ENCODE data around the gene GALNT17.

DNA sequence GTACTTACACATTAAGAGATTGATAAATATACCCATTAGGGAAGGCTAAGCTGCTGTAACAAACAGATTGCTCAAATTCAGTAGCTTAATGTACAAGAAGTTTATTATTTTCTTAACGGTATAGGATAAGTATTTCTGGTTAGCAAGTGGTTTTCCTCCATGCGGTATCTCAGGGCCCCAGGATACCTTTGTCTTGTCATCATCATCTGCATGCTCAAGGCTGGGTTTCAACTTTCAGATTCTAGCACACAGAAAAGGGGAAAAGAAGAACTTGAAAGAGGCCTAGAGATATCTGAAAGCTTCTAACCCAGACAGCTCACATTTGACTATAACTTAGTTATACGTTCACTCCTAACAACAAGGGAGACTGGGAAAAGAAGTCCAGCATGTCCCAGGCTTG is 11.8 kb upstream of the GALNT17 start:
- TF ChIP-seq, protein P1, sequence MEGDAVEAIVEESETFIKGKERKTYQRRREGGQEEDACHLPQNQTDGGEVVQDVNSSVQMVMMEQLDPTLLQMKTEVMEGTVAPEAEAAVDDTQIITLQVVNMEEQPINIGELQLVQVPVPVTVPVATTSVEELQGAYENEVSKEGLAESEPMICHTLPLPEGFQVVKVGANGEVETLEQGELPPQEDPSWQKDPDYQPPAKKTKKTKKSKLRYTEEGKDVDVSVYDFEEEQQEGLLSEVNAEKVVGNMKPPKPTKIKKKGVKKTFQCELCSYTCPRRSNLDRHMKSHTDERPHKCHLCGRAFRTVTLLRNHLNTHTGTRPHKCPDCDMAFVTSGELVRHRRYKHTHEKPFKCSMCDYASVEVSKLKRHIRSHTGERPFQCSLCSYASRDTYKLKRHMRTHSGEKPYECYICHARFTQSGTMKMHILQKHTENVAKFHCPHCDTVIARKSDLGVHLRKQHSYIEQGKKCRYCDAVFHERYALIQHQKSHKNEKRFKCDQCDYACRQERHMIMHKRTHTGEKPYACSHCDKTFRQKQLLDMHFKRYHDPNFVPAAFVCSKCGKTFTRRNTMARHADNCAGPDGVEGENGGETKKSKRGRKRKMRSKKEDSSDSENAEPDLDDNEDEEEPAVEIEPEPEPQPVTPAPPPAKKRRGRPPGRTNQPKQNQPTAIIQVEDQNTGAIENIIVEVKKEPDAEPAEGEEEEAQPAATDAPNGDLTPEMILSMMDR (IDR thresholded peaks at IDR 0.05), result no peak
- no peak for TF ChIP-seq POLR2A (IDR thresholded peaks at IDR 0.05)

Measured in uterus (tissue), 2 donors.